Vagina (tissue), 2 donors: ENCODE data around the gene DOCK11.

Source experiments
- POLR2A ChIP-seq, 2 donors: fragments of 450-650 bp; IDR thresholded peaks; one replicate each; pipeline ENCODE4 v1.6.1; 2017; ENCODE audit warnings: antibody characterized with exemption in 2 of 2, mild to moderate bottlenecking in 2 of 2, moderate library complexity in 2 of 2
- POLR2AphosphoS5 ChIP-seq, 2 donors: sonication (generic); formaldehyde crosslinking; IDR thresholded peaks; one replicate each; pipeline ENCODE4 v1.9.0; 2017; ENCODE audit warnings: antibody characterized with exemption in 2 of 2, mild to moderate bottlenecking in 2 of 2, low read depth in 1 of 2; ENCODE audit not compliant: insufficient read depth in 1 of 2
- TF ChIP-seq, protein P1 (sequence below), 3 experiments: fragments of 450-650 bp in 2 of 3; fragments of 200-600 bp in 1 of 3; sonication (generic) in 1 of 3; IDR thresholded peaks; one replicate each; pipeline ENCODE4 v1.5.1; 2017 to 2019; ENCODE audit warnings: antibody characterized with exemption in 3 of 3, mild to moderate bottlenecking in 2 of 3, moderate library complexity in 2 of 3

DNA sequence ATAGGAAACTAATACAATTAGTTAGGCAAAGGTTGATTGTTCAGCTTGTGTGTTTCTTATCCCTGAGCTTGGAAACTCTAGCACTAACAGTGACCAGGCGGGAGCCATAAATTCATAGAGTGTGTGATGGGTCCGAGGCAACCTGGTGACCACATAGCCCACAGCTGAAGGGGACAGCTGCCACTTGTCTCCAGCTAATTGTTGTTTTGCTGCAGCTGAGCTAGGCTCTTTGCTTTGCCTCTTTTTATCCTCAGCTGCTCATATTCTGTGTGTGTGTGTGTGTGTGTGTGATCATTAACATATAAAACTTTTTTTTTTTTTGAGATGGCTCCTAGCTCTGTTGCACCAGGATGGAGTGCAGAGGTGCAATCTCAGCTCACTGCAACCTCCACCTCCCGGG is 53.2 kb downstream of the DOCK11 start:
- TF ChIP-seq POLR2A (IDR thresholded peaks at IDR 0.05) (no peak), POLR2AphosphoS5 (IDR thresholded peaks at IDR 0.05; ENCODE audit: insufficient read depth in 1 of 2, low read depth in 1 of 2) (no peak)
- TF ChIP-seq, protein P1, sequence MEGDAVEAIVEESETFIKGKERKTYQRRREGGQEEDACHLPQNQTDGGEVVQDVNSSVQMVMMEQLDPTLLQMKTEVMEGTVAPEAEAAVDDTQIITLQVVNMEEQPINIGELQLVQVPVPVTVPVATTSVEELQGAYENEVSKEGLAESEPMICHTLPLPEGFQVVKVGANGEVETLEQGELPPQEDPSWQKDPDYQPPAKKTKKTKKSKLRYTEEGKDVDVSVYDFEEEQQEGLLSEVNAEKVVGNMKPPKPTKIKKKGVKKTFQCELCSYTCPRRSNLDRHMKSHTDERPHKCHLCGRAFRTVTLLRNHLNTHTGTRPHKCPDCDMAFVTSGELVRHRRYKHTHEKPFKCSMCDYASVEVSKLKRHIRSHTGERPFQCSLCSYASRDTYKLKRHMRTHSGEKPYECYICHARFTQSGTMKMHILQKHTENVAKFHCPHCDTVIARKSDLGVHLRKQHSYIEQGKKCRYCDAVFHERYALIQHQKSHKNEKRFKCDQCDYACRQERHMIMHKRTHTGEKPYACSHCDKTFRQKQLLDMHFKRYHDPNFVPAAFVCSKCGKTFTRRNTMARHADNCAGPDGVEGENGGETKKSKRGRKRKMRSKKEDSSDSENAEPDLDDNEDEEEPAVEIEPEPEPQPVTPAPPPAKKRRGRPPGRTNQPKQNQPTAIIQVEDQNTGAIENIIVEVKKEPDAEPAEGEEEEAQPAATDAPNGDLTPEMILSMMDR (IDR thresholded peaks at IDR 0.05) = no peak
